K562 (cell line): Measurements from ENCODE around the gene RGS17. TPM values are rescaled to one million over a fixed set of nuclear protein-coding genes. Genes with fewer than 3 reads are reported as not detected.

ENCODE experiments used
- ATAC-seq: fragments of 200-7000 bp; cut with Tn5 transposase; 3 replicates; pipeline ENCODE4 v1.9.1; 2020; ENCODE audit warnings: moderate library complexity
- BruUV-seq: library from RNA; stranded (reverse); fragments of 400-500 nt; replicated peaks from 2 replicates; lab custom pipeline; 2021; lab: Mats Ljungman, UMichigan
- CTCF ChIA-PET: fragments of 300-600 bp; formaldehyde crosslinking; extraction: SDS; loops from one replicate; lab custom pipeline; 2021; ENCODE audit warnings: low intra/inter-chr PET ratio; lab: Yijun Ruan, JAX
- POLR2A ChIA-PET: fragments of 300-600, 350-650 bp; sonication (Branson Sonifier 250); formaldehyde crosslinking; extraction: SDS; loops from one replicate; lab custom pipeline; 2021; ENCODE audit warnings: antibody characterized with exemption, inconsistent platforms; lab: Yijun Ruan, JAX
- DNase-seq, 4 experiments: peaks; one replicate each; pipeline versions ENCODE4 v3.0.0 to v3.0.0-alpha.2; 2011 to 2018; ENCODE audit warnings: low spot score in 3 of 4, mixed read lengths in 3 of 4; ENCODE audit errors: extremely low read depth in 1 of 4
- FAIRE-seq: peaks from 2 replicates; lab custom pipeline; 2011; peaks lifted over from hg19 to GRCh38; lab: Jason Lieb, UNC
- H2AFZ ChIP-seq: 2 replicates; pipeline ENCODE4 v1.6.0; 2011; ENCODE audit warnings: low read depth, low read length, control low read depth, inconsistent platforms
- H3K27ac ChIP-seq: fragments of 200-600 bp; 3 replicates; pipeline ENCODE4 v1.8.0; 2011; ENCODE audit warnings: low read depth, mild to moderate bottlenecking, control low read depth, inconsistent platforms, low read length, moderate library complexity, mixed read lengths; ENCODE audit errors: extremely low read depth
- H3K27me3 ChIP-seq, 2 experiments: fragments of 300-600 bp in 1 of 2; 2 replicates in 1 of 2; 3 replicates in 1 of 2; pipeline versions ENCODE4 v1.6.0 to v1.8.0; 2011; ENCODE audit warnings: inconsistent platforms in 2 of 2, low read length in 2 of 2, mild to moderate bottlenecking in 1 of 2, mixed read lengths in 1 of 2, moderate library complexity in 1 of 2; ENCODE audit not compliant: control insufficient read depth in 2 of 2, insufficient read depth in 2 of 2
- H3K36me3 ChIP-seq: fragments of 300-600 bp; 3 replicates; pipeline ENCODE4 v1.8.0; 2011; ENCODE audit warnings: mild to moderate bottlenecking, low read length, inconsistent platforms; ENCODE audit not compliant: control insufficient read depth, insufficient read depth
- H3K4me1 ChIP-seq, 2 experiments: fragments of 200-600 bp in 1 of 2; replicated peaks in 1 of 2; 2 replicates in 1 of 2; 3 replicates in 1 of 2; pipeline versions ENCODE4 v1.5.1 to v1.8.0; 2011; ENCODE audit warnings: inconsistent platforms in 2 of 2, low read length in 2 of 2, mild to moderate bottlenecking in 1 of 2, mixed read lengths in 1 of 2, moderate library complexity in 1 of 2; ENCODE audit not compliant: control insufficient read depth in 2 of 2, insufficient read depth in 2 of 2
- H3K4me2 ChIP-seq: 2 replicates; pipeline ENCODE4 v1.6.1; 2011; ENCODE audit warnings: low read length, control low read depth, inconsistent platforms, mixed read lengths; ENCODE audit not compliant: insufficient read depth
- H3K4me3 ChIP-seq: fragments of 200-600 bp; sonication (generic), shearing (Covaris generic); 2 replicates; pipeline ENCODE4 v1.5.1; 2016; ENCODE audit warnings: control low read depth, inconsistent platforms
- H3K79me2 ChIP-seq: fragments of 200-600 bp; 3 replicates; pipeline ENCODE4 v1.8.0; 2011; ENCODE audit warnings: low read length, inconsistent platforms; ENCODE audit not compliant: control insufficient read depth, insufficient read depth
- H3K9ac ChIP-seq, 2 experiments: 2 replicates each; pipeline versions ENCODE4 v1.6.0 to v1.6.1; 2011; ENCODE audit warnings: low read depth in 2 of 2, low read length in 2 of 2, control low read depth in 1 of 2, inconsistent platforms in 1 of 2, mild to moderate bottlenecking in 1 of 2, mixed read lengths in 1 of 2; ENCODE audit not compliant: insufficient read depth in 1 of 2
- H3K9me1 ChIP-seq: one replicate; pipeline ENCODE4 v1.6.0; 2011; ENCODE audit warnings: inconsistent platforms, mild to moderate bottlenecking, low read length, moderate library complexity; ENCODE audit not compliant: control insufficient read depth, insufficient read depth
- H3K9me3 ChIP-seq: replicated peaks from 2 replicates; pipeline ENCODE4 v1.5.1; 2011; ENCODE audit warnings: low read depth, low read length, inconsistent platforms; ENCODE audit not compliant: control insufficient read depth, insufficient read depth
- H4K20me1 ChIP-seq: replicated peaks from 2 replicates; pipeline ENCODE4 v1.6.1; 2011; ENCODE audit warnings: low read length, inconsistent platforms, mixed read lengths; ENCODE audit not compliant: control insufficient read depth, insufficient read depth
- CHAMP1 ChIP-seq: fragments of 450-650 bp; IDR thresholded peaks from 2 replicates; pipeline ENCODE4 v1.6.1; 2016; ENCODE audit warnings: mild to moderate bottlenecking
- ELF2 ChIP-seq: fragments of 250-450 bp; sonication (Bioruptor Pico); IDR thresholded peaks from 2 replicates; pipeline ENCODE4 v1.5.0; 2021; ENCODE audit warnings: mild to moderate bottlenecking
- FOXJ2 ChIP-seq: fragments of 200-800 bp; sonication (Bioruptor generic); IDR thresholded peaks from 2 replicates; pipeline ENCODE4 v1.6.1; 2016; ENCODE audit warnings: missing genetic modification characterization, missing compliant biosample characterization
- PML ChIP-seq: IDR thresholded peaks from 2 replicates; pipeline ENCODE4 v1.6.1; 2012; ENCODE audit warnings: low read length, inconsistent platforms
- RFX7 ChIP-seq: fragments of 250-450 bp; sonication (Bioruptor Pico); IDR thresholded peaks from 2 replicates; pipeline ENCODE4 v1.5.1; 2021; ENCODE audit warnings: mild to moderate bottlenecking
- STAG1 ChIP-seq: sonication (generic); formaldehyde crosslinking; IDR thresholded peaks from 2 replicates; pipeline ENCODE4 v1.5.0; 2020; ENCODE audit warnings: missing genetic modification reagents, borderline replicate concordance
- TFAM ChIP-seq: fragments of 250-450 bp; sonication (Bioruptor Pico); conservative IDR thresholded peaks from 2 replicates; pipeline ENCODE4 v1.5.0; 2021; ENCODE audit warnings: mild to moderate bottlenecking, moderate library complexity
- WHSC1 ChIP-seq: IDR thresholded peaks from one replicate; pipeline ENCODE4 v1.6.1; 2012; ENCODE audit warnings: low read length, control low read depth, inconsistent platforms
- ZBTB2 ChIP-seq: fragments of 450-650 bp; IDR thresholded peaks from 2 replicates; pipeline ENCODE4 v1.6.1; 2016; ENCODE audit warnings: antibody characterized with exemption
- ZC3H11A ChIP-seq: IDR thresholded peaks from 2 replicates; pipeline ENCODE4 v1.6.1; 2012; ENCODE audit warnings: low read depth, low read length, improper control_type of control experiment
- ZNF121 ChIP-seq: sonication (generic); formaldehyde crosslinking; conservative IDR thresholded peaks from 2 replicates; pipeline ENCODE4 v1.8.0; 2022; ENCODE audit warnings: missing genetic modification reagents
- ZNF134 ChIP-seq: fragments of 250-450 bp; sonication (Bioruptor Pico); conservative IDR thresholded peaks from 2 replicates; pipeline ENCODE4 v1.4.0; 2020
- ZNF57 ChIP-seq: fragments of 450-650 bp; formaldehyde crosslinking; IDR thresholded peaks from 2 replicates; pipeline ENCODE4 v1.4.0; 2020; ENCODE audit warnings: mild to moderate bottlenecking, moderate library complexity
- ZNF695 ChIP-seq: fragments of 450-650 bp; formaldehyde crosslinking; IDR thresholded peaks from 2 replicates; pipeline ENCODE4 v1.4.0; 2020; ENCODE audit warnings: mild to moderate bottlenecking, moderate library complexity
- WGBS: fragments of 100-300 bp; shearing (Covaris generic); methylation state at CpG from one replicate; pipeline ENCODE4 v1.1.6; 2016; ENCODE audit warnings: low coverage, mixed read lengths; ENCODE audit not compliant: insufficient coverage; ENCODE audit errors: missing lambda C conversion rate; 5-methylcytosine and 5-hydroxymethylcytosine counted together
- in situ Hi-C: fragments of 300-500 bp; cut with MboI; formaldehyde crosslinking; loops from 4 replicates; pipeline ENCODE4 v1.15.0; 2018; ENCODE audit warnings: inconsistent platforms, mixed read lengths
- intact Hi-C: fragments of 100-400 bp; cut with micrococcal nuclease; formaldehyde crosslinking; loops from 2 replicates; pipeline ENCODE4 v1.14.2; 2022
- polyA plus RNA-seq, 8 experiments: library from polyadenylated mRNA; depleted of rRNA in 4 of 8; stranded (reverse) in 5 of 8; unstranded in 3 of 8; fragments of >200 nt; fragmentation: Nextera tagmentation in 2 of 8; fragmentation: Illumina TruSeq in 1 of 8; extraction: Ambion mirVana in 2 of 8; extraction: Trizol in 1 of 8; gene quantifications; 2 replicates each; pipeline versions ENCODE4 v1.2.1 to v1.2.3, GENCODE V29; 2011 to 2014; ENCODE audit warnings: inconsistent platforms in 1 of 8, missing spikeins in 1 of 8
- total RNA-seq, 7 experiments: library from RNA; depleted of rRNA in 6 of 7; stranded (reverse); fragments of >200 nt in 6 of 7; fragmentation: Illumina TruSeq in 2 of 7; extraction: Trizol in 2 of 7; gene quantifications; 2 replicates each; pipeline versions ENCODE4 v1.2.1 to v1.2.3, GENCODE V29; 2011 to 2021; ENCODE audit warnings: low replicate concordance in 1 of 7
- TF ChIP-seq, protein P1 (sequence below), 3 experiments: IDR thresholded peaks in 2 of 3; conservative IDR thresholded peaks in 1 of 3; 2 replicates each; pipeline ENCODE4 v1.5.1; 2011 to 2012; ENCODE audit warnings: low read length in 3 of 3, mild to moderate bottlenecking in 3 of 3, control low read depth in 2 of 3, improper control_type of control experiment in 1 of 3, inconsistent platforms in 1 of 3, low read depth in 1 of 3, mixed read lengths in 1 of 3, moderate library complexity in 1 of 3; ENCODE audit not compliant: insufficient read depth in 2 of 3

Gene RGS17
- total and polyA plus RNA-seq, 9 of the 15 experiments (the other 6 are each of a cell fraction or from before 2014, with no cell fraction given) = 0.01 to 0.14 (median 0.08) TPM; not detected in 6

- CTCF ChIA-PET = interaction anchor here (0.5 kb wide), 1 partner anchor 209 kb away, joined by 3 read pairs; no protein-coding TSS in a partner anchor
- in situ Hi-C loops = no loop called here
- Histone ChIP-seq H3K79me2 (no peaks in the 10 kb centered on the region), H3K9ac (no peak overlapping the region), H3K4me2 (no peak overlapping the region), H3K27ac (no peak overlapping the region), H3K27me3 (no peaks in the 10 kb centered on the region), H3K4me1 (no peaks in the 10 kb centered on the region), H3K9me1 (no peaks in the 10 kb centered on the region), H4K20me1 (no peaks in the 10 kb centered on the region), H3K4me3 (no peak overlapping the region), H2AFZ (no peak overlapping the region), H3K36me3 (no peaks in the 10 kb centered on the region), H3K9me3 (0 out of 2 replicates have a peak, but pooled peaks cover 2% of the 10 kb centered on the region)
- TF ChIP-seq TFAM (no peak), WHSC1 (no peak), ZNF57 (no peak), CHAMP1 (no peak), ELF2 (CRISPR knock-in tag) (no peak), ZBTB2 (no peak), ZNF121 (CRISPR knock-in tag) (no peak), ZNF134 (CRISPR knock-in tag) (no peak), PML (no peak), FOXJ2 (no peak), RFX7 (CRISPR knock-in tag) (no peak), STAG1 (CRISPR knock-in tag) (no peak), ZC3H11A (no peak), ZNF695 (CRISPR knock-in tag) (no peak)
- TF ChIP-seq, protein P1, sequence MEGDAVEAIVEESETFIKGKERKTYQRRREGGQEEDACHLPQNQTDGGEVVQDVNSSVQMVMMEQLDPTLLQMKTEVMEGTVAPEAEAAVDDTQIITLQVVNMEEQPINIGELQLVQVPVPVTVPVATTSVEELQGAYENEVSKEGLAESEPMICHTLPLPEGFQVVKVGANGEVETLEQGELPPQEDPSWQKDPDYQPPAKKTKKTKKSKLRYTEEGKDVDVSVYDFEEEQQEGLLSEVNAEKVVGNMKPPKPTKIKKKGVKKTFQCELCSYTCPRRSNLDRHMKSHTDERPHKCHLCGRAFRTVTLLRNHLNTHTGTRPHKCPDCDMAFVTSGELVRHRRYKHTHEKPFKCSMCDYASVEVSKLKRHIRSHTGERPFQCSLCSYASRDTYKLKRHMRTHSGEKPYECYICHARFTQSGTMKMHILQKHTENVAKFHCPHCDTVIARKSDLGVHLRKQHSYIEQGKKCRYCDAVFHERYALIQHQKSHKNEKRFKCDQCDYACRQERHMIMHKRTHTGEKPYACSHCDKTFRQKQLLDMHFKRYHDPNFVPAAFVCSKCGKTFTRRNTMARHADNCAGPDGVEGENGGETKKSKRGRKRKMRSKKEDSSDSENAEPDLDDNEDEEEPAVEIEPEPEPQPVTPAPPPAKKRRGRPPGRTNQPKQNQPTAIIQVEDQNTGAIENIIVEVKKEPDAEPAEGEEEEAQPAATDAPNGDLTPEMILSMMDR (IDR thresholded peaks at IDR 0.05 in 2 of 3, conservative IDR thresholded peaks at IDR 0.05 in 1 of 3; ENCODE audit: insufficient read depth in 2 of 3, low read depth in 1 of 3, low read length in 3 of 3) = no peak
- DNase-seq (no peak), FAIRE-seq (no peak), ATAC-seq (no peak)
- 0% methylated on average over 4 of the region's 4 CpGs for WGBS
- intact Hi-C loops = no loop called here
- BruUV-seq = no TSS peak
- POLR2A ChIA-PET = no interaction called here
These were observed 35.1 kb downstream of the RGS17 start for GRCh38 chr6:153096031-153096430.
